ENCODE results near the gene RBM26. TPM values are rescaled to one million over a fixed set of nuclear protein-coding genes. Genes with fewer than 3 reads are reported as not detected.

Gene RBM26
- total and polyA plus RNA-seq, 2 of the 4 experiments (the other 2 are of a cell fraction) = 17.6 to 18.1 TPM

- CTCF ChIA-PET = no interaction called here
Measured at GRCh38 chr13:79413521-79413920, 7.5 kb upstream of the RBM26 start.

More at GRCh38 chr13:79413521-79413920, 7.5 kb upstream of the RBM26 start:
- H3K4me3 ChIP-seq (ENCODE audit: insufficient read depth, low read depth, low read length) = no peak overlapping the region
- H2BK5ac ChIP-seq (ENCODE audit: low read depth, low read length, poor library complexity, severe bottlenecking) = no peak overlapping the region
- H3K27ac ChIP-seq (ENCODE audit: insufficient read depth, low read length) = no peak overlapping the region
- H2BK120ac ChIP-seq (ENCODE audit: low read depth, low read length) = no peak overlapping the region
- TF ChIP-seq RFX5 (IDR thresholded peaks at IDR 0.05; ENCODE audit: low read depth, low read length) = no peak
- TF ChIP-seq MAFK (IDR thresholded peaks at IDR 0.05; ENCODE audit: low read depth, low read length) = no peak
- TF ChIP-seq, protein P1, sequence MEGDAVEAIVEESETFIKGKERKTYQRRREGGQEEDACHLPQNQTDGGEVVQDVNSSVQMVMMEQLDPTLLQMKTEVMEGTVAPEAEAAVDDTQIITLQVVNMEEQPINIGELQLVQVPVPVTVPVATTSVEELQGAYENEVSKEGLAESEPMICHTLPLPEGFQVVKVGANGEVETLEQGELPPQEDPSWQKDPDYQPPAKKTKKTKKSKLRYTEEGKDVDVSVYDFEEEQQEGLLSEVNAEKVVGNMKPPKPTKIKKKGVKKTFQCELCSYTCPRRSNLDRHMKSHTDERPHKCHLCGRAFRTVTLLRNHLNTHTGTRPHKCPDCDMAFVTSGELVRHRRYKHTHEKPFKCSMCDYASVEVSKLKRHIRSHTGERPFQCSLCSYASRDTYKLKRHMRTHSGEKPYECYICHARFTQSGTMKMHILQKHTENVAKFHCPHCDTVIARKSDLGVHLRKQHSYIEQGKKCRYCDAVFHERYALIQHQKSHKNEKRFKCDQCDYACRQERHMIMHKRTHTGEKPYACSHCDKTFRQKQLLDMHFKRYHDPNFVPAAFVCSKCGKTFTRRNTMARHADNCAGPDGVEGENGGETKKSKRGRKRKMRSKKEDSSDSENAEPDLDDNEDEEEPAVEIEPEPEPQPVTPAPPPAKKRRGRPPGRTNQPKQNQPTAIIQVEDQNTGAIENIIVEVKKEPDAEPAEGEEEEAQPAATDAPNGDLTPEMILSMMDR (conservative IDR thresholded peaks at IDR 0.05; ENCODE audit: low read depth, low read length) = no peak
- TF ChIP-seq SMC3 (IDR thresholded peaks at IDR 0.05; ENCODE audit: low read depth, low read length) = no peak
- no peak for TF ChIP-seq CHD1 (IDR thresholded peaks at IDR 0.05; ENCODE audit: low read depth, low read length)
- TF ChIP-seq, protein P2, sequence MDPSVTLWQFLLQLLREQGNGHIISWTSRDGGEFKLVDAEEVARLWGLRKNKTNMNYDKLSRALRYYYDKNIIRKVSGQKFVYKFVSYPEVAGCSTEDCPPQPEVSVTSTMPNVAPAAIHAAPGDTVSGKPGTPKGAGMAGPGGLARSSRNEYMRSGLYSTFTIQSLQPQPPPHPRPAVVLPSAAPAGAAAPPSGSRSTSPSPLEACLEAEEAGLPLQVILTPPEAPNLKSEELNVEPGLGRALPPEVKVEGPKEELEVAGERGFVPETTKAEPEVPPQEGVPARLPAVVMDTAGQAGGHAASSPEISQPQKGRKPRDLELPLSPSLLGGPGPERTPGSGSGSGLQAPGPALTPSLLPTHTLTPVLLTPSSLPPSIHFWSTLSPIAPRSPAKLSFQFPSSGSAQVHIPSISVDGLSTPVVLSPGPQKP (IDR thresholded peaks at IDR 0.05; ENCODE audit: borderline replicate concordance, low read depth, low read length) = no peak
- no peak for TF ChIP-seq MXI1 (IDR thresholded peaks at IDR 0.05; ENCODE audit: borderline replicate concordance, low read depth, low read length)
- no peak for TF ChIP-seq BHLHE40 (IDR thresholded peaks at IDR 0.05; ENCODE audit: low read depth, low read length)
- TF ChIP-seq MAZ (IDR thresholded peaks at IDR 0.05; ENCODE audit: borderline replicate concordance, low read depth, low read length) = no peak
- TF ChIP-seq POLR2A (IDR thresholded peaks at IDR 0.05; ENCODE audit: low read depth, low read length) = no peak
- TF ChIP-seq, protein P3, sequence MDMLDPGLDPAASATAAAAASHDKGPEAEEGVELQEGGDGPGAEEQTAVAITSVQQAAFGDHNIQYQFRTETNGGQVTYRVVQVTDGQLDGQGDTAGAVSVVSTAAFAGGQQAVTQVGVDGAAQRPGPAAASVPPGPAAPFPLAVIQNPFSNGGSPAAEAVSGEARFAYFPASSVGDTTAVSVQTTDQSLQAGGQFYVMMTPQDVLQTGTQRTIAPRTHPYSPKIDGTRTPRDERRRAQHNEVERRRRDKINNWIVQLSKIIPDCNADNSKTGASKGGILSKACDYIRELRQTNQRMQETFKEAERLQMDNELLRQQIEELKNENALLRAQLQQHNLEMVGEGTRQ (IDR thresholded peaks at IDR 0.05; ENCODE audit: low read depth, low read length) = no peak
- no peak for TF ChIP-seq CEBPB (IDR thresholded peaks at IDR 0.05; ENCODE audit: low read depth, low read length)
- no peak for TF ChIP-seq FOS (IDR thresholded peaks at IDR 0.05; ENCODE audit: low read depth, low read length)
- TF ChIP-seq NFE2L2 (IDR thresholded peaks at IDR 0.05; ENCODE audit: low read depth, low read length) = no peak
- no peak for TF ChIP-seq RAD21 (IDR thresholded peaks at IDR 0.05; ENCODE audit: low read length)
- no peak for TF ChIP-seq RCOR1 (IDR thresholded peaks at IDR 0.05; ENCODE audit: insufficient replicate concordance, low read length)
- in situ Hi-C loops (cut with MboI; ENCODE audit: low sequenced_read_pairs) (loop anchor here (25.0 kb wide), 1 partner anchor 924 kb away; the partner anchor contains the start of gene SPRY2), intact Hi-C loops (cut with micrococcal nuclease) (no loop called here), dilution Hi-C loops (cut with HindIII; ENCODE audit: low sequenced_read_pairs, unreplicated experiment) (no loop called here)
- H3K4me2 ChIP-seq (ENCODE audit: low read depth, low read length) = no peak overlapping the region
- no peak overlapping the region for H3K23ac ChIP-seq (ENCODE audit: low read depth, low read length)
- H2BK15ac ChIP-seq (ENCODE audit: low read depth, low read length) = no peak overlapping the region
- H2BK20ac ChIP-seq (ENCODE audit: low read depth, low read length) = no peak overlapping the region
- H3K9me3 ChIP-seq (ENCODE audit: control insufficient read depth, insufficient read depth, low read length) = no peaks in the 10 kb centered on the region
- no peak overlapping the region for H3K14ac ChIP-seq (replicated peaks; ENCODE audit: low read depth, low read length)
- H4K5ac ChIP-seq (ENCODE audit: low read depth, low read length) = no peak overlapping the region
- BruUV-seq (replicated peaks) = no TSS peak
- H2AK5ac ChIP-seq (ENCODE audit: low read depth, low read length) = no peak overlapping the region
- no peak overlapping the region for H3K56ac ChIP-seq (ENCODE audit: extremely low read depth, insufficient read depth, low read length)
- H2AFZ ChIP-seq (replicated peaks; ENCODE audit: low read length, poor library complexity) = no peak overlapping the region
- POLR2A ChIA-PET (ENCODE audit: unreplicated experiment) = no interaction called here
- H3K4ac ChIP-seq (ENCODE audit: low read depth, low read length) = no peak overlapping the region
- no CpG with 5 or more reads among the region's 3 CpGs for WGBS, 2 experiments (ENCODE audit: extremely low coverage in 2 of 2, insufficient read length in 1 of 2)
- no peak overlapping the region for H2AK9ac ChIP-seq (replicated peaks; ENCODE audit: low read depth, low read length, poor library complexity)
- no peak overlapping the region for H3K9ac ChIP-seq (ENCODE audit: low read depth, low read length)
- no peak for DNase-seq
- ATAC-seq (ENCODE audit: low read depth) = no peak
- H3K18ac ChIP-seq (ENCODE audit: low read depth, low read length) = no peak overlapping the region
- H4K8ac ChIP-seq (ENCODE audit: low read depth in 2 of 2, low read length in 2 of 2) = no peak overlapping the region
- H3K4me1 ChIP-seq (ENCODE audit: control insufficient read depth, insufficient read depth, low read length) = no peaks in the 10 kb centered on the region
- H3K9me1 ChIP-seq (ENCODE audit: insufficient read depth, low read length) = 0 out of 2 replicates have a peak, but pooled peaks cover 4% of the 10 kb centered on the region
- no peaks in the 10 kb centered on the region; a peak in 1 of 4 replicates for H3K79me1 ChIP-seq (ENCODE audit: low read depth in 1 of 2, low read length in 2 of 2)
- H3K27me3 ChIP-seq (ENCODE audit: control insufficient read depth, insufficient read depth, low read length) = no peaks in the 10 kb centered on the region
- H4K91ac ChIP-seq (ENCODE audit: insufficient read depth, low read depth, low read length) = no peak overlapping the region
- no peaks in the 10 kb centered on the region for H3K36me3 ChIP-seq (ENCODE audit: control insufficient read depth, insufficient read depth, low read length)
- no peaks in the 10 kb centered on the region for H4K20me1 ChIP-seq (ENCODE audit: insufficient read depth, low read length)

All from IMR-90 (cell line).